ENCODE measurements around the gene PPM1H.

Gene PPM1H

DNA sequence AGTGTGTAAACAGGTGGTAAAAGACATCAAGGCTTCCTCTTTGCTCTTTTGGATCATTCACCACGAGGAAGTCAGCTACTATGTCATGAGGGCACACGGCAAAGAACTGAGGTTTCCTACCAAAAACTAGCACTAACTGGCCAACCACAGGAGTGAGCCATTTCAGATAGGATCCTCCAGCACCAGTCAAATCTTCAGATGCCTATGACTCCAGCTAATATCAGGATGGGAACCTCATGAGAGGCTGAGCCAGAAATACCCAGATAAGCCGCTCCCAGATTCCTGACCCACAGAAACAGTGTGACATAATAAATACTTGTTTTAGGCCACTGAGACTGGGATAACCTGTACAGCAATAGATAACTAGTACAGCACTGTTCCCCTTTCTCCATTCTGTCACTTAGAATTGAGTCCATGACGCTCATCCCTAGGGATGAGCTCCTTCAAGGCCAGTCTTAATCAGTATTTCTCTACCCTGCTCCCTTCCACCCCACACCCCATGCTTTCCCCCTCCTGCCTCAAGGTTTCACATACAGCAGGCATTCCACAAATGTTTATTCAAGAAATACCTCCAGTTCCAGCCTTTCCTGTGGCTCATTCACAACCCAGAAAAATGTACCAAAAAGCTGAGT lies 68.4 kb downstream of the PPM1H start:
- peak; percentile 10 for DNase-seq

DNA sequence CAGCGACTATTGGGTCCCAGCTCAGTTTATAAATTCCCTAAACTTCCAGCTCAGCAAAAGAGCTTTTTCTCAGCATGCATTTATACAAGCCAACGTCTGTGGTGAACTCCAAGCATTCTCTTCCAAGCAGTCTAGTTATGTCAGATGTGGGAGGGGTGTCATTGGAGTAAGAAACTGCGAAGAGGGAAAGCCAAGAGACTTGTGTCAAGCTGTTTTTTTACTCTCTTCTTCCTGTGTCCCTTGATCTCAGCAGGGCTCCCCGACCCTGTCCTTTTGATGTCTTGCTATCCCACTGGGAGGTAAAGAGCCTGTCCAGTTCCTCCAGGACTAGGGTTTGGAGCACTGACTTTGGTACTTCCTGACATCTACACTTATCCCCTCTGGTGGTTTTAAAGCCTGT lies 69.0 kb downstream of the PPM1H start:
- no peak for DNase-seq

DNA sequence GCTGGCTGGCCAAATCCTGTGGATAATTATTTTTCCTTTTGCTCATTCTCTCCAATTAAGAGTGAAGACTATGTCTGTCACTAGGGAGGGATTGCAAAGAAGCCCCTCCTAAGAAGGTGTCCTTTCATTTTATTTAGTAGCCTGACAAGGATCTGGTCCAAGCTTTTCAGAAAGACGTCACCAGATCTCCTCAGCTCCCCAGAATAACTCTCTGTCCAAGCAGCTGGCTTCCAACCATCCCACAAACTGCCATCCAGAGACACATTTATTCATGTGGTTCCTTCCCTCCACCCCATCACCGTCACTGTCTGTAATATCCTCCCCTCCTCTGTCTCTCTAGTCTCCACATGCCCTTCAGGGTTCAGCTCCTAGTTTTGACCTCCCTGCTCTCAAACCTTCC lies 69.9 kb downstream of the PPM1H start:
- no peak for DNase-seq

DNA sequence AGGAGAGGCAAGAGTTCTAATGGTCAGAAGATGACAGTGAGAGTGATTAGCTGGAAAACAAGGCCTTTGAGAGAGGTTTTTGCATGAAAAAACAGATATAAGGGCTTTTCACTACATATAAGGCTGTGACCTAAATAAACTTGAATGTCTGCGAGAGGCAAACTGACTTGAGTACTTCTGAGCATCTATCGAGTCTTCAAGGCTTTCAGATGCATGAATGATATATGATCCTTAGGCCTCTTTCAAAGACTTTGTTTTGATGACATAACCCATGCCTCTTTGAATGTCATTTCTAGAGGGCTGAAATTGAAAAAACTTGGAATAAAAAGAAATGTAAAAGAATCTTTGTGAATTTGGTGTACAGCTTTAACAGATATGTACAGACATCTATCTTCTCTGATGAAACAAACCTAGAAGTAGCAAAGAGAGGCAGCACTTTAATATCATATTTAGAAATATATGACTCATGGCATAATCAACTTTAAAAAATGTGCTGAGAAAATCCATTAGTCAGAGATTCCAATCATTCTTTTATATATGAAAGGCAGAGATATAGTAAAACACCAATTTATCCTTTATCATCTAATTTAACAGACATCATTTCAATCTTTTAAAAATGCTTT lies 72.6 kb downstream of the PPM1H start:
- no peak for DNase-seq

DNA sequence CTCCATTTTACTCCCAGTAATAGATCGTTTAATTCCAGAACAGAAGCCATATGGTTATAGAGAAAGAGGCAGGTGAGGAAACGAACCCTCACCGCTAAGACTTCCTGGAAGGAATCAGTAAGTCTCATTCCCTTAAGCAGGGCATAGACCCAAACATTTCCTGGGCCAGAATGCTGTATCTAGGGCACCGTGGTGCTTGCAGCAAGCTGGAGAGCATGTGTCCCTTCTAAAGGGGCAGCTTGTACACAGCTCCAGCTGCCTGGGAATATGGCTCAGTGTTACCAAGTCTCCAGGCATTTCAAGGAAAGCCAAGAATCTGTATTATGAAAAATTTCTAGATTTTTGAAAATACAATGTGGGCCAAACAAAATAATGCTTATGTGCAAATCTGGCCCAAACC lies 73.4 kb downstream of the PPM1H start:
- no peak for DNase-seq

DNA sequence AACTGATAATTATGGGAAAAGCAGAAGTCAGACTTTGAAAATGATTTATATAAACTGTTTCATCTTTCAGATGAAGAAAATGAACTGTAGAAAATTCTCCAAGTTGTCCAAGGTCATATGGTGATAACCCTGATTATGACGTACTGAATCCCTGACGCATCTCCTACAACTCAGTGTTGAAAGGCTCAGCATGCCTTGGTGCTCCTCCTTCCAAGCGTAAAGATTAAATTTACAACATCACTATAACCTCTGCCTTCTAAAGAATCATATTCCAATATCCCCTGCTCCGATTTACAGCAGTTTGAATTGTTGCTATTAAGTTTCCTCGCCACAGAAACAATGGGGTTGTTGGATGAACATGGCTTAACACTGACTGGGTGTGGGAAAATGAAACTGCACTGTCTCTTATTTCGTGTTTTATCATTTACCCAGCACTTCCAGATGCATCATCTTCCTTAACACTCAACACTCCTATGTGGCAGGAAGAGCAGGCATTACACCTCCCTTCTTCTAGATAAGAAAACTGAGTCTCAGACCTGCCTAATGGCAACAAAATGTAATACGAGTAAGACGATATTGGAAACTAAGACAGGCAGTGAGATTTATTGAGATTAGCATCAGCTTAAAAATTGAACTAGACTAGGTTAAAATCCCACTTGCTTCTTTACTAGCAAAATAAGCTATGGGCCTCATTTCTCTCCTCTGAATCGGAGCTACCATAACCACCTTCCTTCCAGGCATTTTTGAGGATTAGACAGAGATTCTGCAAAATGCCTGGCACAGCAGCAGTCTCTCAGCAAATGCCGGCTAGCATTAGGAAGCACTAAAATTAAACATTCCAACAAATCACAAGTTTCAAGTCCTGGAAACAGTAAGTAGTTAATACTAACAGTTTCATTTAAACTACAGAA lies 74.2 kb downstream of the PPM1H start:
- DNase-seq: peak; percentile 14

DNA sequence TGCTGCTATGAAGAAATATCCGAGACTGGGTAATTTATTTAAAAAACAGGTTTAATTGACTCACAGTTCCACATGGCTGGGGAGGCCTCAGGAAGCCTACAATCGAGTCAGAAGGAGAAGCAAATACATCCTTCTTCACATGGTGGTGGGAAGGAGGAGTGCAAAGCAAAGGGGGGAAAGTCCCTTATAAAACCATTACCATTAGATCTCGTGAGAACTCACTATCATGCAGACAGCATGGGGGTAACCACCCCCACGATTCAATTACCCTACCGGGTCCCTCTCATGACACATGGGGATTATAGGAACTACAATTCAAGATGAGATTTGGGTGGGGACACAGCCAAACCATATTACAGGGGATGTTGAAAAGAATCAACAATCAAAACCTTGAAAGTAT lies 74.9 kb downstream of the PPM1H start:
- DNase-seq: no peak

DNA sequence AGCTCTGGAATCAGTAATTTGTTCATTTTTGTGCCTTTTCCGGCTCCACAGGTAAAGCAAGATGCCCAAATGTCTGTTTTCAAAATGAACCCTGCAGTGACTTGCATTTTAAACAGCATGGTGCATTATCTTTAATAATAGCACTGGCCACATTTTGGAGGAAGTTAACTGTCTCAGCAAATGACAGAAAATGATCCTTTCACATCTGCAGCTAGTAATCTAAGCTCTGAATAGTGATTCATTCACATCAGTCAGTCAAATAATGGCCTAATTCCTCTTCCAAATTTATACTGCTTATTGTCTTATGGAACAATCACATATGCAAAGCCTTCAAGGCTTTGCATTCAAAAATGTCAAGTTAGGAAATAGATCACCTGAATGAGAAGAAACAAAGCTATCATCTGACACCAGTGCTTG lies 75.6 kb downstream of the PPM1H start:
- peak; percentile 34 for DNase-seq

DNA sequence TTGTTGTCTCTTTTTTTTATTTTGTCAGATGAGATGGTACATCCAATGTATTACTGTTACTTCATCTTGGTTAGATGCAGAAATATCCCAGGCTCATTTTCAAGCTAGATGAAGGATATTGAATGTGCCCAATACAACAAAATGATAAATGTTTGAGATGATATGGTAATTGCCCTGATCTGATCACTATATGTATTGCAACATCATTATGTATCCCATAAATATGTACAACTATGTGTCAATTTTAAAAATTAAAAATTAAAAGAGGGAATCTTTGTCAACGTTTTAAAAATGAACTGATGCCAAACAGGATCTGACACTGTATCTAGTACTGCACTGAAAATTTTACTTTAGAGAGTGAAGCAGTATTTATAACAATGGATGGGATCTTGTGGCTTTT lies 78.5 kb downstream of the PPM1H start:
- DNase-seq: no peak

DNA sequence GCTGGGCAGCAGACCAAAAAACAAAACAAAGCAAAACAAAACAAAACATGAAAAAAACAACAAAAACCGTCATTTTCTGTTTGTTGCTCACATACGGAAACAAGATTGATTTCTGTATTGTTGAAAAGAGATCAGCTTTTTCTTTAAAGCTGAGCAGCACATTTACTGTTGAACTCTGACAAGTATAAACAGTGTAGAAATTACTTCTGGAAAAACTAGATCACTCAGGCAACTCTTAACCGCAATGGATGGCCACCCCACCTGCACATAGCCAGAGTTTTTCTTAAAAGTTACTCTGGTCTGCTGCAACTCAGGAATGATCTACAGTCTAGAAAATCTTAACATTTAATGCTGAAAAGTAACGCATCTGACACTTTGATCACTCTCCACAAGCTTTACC lies 80.9 kb downstream of the PPM1H start:
- no peak for DNase-seq

DNA sequence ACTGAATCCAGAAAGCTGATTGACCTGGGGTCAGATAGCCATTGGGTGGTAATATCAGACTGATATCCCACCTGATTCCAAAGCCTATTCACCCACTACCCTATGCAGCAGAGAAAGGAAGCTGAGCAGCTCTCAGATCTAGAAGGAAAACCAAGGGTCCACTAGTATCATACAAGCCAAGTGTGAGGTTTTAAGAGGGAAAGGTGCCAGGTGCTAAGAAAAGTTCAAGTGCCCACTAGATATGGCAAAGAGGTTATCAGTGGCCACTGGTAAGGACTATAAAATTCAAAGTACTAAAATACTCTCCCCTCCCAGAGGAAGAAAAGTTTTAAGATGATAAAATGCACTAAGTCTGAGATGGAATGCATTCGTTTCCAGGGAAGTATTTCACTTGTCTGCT lies 85.6 kb downstream of the PPM1H start:
- DNase-seq: no peak

DNA sequence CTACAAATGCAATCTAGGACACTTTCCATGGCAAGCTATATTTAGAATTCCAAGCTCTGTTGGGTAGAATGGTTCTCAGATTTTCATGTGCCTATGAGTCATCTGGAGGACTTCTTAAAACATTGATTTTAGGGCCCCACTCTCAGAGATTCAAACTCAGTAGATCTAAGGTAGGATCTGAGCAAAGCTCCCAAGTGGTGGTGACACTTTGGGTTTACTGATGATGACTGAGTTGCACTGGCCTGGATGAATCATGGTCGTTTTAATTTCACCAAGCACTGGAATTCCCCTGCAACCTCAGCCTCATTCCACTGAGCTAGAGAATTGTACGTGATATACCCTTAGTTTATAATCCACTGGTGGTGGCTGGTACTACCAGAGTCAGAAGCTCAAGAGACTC lies 86.5 kb downstream of the PPM1H start:
- DNase-seq: no peak

DNA sequence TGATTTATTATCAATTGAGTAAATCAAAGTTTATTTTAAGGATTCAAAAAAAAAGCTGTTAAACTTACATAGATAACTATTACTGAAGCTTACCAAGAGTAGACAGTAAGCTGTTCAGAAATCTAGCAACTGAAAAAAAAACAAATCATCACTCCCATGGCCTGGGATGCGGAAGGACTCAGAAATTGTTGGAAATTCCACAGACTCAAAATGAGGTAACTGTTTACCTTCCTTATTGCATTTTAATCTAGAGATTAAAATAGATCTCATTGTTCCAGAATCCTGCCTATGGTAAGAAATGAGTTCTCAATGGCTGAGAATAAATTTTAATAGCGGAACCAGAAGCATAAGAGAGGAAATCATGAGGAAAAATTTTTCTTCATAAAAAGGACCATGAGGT lies 87.2 kb downstream of the PPM1H start:
- DNase-seq: no peak

DNA sequence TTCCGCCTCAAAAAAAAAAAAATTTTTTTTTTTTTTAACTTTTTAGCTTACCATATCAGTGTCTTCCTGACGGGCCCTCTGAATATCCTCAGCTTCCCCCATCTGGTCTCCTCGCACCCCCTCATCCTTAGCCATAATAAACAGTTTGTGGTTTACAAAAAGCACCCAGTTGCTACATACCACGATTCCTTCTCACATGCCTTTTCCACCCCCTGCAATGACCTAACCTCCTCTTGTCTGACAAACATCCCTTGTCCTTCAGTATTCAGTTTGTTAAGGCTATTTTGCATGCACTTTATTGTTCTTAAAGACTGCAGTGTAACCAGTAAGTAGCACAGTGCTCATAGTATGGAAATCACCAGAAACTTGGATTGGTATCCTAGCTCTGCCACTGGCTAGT lies 88.5 kb downstream of the PPM1H start:
- DNase-seq: no peak

DNA sequence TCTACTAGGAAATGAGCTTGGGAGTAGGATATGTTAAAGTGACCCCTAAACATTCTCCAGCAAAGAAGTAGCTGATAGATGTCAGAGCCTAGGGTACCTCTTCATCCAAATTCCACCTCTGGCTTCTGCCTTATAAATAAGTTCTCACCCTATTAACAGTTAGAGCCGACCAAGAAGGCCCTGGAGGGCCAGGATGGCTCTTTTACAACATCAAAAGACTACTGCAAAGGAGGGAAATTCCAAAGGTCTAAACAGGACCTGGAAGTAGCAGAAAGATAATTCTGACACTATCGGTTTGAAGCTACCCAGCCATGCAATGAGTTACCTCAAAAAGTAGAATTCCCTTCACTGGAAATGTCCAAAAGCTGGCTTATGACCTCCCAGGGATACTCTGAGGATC lies 90.0 kb downstream of the PPM1H start:
- no peak for DNase-seq

DNA sequence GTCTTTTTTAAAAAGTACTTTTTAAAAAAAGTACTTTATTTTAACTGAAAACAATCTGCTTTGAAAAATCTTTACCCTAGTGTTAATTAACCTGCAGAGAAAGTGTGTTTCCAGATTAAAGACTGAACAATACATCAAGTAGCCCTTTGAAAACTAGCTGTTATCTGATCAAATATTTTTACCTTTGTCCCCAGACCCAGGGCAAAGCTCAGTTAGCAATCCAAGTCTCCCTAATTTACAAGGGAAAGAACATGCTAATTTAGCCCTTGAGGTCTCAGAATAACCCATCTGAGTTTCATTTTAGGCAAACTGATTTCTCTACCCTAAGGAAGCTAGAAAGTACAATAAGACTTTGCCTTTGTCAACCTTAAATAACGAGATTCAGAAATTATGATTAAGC lies 91.2 kb downstream of the PPM1H start:
- no peak for DNase-seq

DNA sequence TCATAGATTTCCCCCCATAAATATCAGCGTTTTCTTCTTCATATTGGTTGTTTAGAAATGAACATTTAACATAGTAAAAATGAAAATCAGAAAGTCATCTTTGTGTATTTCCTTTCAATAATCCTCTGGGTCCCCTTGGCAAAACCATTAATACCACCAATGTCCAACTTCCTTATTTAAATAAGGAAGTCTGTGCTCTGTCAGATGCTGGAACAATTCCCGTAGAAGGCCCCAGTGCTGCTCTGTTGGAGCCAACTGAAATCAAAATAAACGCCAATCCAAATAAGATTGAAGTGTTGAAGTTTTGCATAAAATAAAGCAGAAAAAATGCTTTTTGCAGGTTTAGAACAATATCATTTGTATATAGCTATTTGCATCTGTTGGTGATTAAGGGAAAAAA lies 93.1 kb downstream of the PPM1H start:
- DNase-seq: peak; percentile 60

DNA sequence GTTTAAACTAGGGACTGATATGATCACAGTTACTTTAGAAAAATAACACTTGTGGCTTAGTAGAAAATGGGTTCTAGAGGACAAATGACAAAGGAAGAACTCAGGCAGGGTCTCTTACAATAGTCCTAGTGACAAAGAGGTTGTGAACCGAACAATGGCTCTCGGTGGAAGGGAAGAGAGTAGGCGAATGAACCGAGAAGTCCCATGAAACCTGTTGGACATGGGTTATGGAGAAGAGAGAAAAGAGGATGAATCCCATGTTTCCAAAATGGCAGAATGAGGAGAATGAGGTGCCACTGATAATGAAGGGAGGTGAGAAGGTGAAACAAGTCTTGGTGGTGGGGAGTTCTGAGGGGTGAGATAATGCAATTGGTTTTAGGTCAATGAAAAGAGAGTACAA lies 94.1 kb downstream of the PPM1H start:
- DNase-seq: no peak

DNA sequence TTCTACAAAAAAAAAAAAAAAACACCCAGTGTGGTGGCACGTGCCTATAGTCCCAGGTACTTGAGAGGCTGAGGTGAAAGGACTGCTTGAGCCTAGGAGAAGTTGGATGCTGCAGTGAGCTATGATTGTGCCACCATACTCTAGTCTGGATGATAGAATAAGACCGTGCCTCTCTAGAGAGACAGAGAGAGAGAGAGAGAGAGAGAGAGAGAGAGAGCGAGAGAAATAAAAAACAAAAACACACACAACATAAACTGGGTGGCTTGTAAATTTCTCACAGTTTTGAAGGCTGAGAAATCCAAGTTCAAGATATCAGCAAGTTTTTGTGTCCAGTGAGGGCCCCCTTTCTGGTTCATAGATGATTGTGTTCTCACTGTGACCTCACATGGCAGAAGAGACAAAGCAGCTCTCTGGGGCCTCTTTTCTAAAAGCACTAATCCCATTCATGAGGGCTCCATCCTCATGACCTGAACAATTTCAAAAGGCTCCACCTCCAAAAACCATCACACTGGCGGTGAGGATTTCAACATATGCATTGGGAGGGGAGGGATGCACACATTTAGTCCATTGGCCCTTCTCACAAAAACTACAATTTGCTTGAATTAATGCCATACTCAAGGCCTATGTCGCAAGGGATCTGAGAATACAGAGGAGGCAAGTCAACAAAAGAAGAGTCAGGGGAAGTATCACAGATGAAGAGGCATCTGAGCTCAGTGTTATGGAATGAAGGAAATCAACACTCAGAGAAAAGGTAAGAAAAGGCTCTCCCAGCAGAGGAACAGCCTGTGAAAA lies 94.9 kb downstream of the PPM1H start:
- no peak for DNase-seq

DNA sequence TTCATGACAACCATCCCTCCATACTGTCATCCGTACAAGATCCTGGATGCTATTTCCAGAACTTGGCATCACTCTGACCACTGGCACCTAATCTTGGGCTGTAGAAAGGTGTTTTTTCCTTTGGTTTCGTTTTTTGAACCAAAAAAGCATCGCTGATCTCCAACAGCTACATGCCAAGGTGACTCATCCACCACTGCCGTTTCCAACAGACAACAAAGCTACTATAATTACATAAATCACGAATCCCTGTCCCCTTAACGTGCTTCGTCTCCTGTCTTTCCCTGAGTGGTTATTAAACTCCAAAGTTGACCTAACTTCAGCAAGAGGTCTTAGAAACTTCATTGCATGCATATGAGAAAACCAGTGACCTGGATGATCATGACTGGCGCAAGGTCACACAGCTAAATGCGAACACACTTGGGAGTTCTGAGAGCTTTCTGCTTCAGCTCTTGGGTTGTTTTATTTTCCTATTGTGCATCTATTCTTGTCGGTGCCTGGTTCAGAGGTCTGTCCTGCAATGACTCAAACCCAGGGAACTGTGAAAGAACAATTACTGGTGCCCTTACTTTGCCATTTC lies 99.9 kb downstream of the PPM1H start:
- no peak for DNase-seq

DNA sequence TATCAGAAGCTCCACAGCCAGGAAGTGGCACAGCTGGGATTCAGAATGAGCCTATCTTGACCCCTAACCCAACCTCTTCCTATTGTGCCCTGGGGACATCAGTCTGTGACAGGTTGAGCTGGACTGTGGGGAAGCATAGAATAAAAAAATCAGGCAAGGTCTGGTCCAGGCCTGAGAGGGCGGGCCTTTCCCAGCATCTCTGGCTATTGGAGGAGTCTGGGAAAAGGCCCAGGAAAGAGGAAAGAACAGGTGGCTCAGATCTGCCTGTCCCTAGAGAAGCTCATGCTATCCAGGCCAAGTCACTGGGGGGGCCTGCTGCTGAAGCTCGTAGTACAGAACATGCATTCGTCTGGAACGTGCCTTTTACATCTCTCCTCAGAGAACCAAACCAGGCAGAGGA lies 100.5 kb downstream of the PPM1H start:
- DNase-seq: no peak

DNA sequence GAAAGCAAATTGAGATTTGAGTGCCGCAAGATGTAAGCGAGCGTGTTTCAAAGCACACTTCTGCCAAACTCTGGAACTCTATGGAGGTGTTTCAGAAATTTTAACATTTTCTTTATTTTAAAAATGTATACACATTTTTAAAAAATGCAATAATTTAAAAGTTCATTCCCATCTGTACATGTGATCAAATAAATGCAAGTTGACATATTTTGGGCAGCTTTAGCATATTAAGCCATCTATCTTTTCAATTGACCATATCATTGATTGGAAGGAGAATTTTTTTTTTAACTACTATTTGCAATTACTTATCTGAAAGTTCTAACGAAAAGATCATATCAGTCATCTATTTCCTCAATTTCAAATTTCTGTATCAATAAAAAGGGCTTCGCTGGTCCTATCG lies 101.3 kb downstream of the PPM1H start:
- no peak for DNase-seq

DNA sequence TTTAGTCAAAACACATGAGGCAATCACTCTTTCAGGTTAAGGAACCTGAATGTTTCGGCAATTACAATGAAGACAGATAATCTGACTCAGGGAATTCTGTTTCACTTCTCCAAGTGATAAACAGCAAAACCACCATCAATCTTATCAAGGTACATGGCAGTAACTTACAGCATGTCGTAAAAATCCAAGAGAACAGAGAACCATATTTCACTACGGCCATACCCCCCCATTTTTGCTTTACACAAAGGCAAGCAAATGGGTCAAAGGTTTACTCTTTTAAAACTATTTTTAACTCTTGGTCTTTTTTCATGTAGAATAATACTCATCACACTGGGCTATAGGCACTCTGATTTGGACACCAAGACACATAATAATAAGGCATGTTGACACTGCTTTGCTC lies 102.4 kb downstream of the PPM1H start:
- no peak for DNase-seq
